ENCODE results near the gene SUGCT.

- TF ChIP-seq, protein P1, sequence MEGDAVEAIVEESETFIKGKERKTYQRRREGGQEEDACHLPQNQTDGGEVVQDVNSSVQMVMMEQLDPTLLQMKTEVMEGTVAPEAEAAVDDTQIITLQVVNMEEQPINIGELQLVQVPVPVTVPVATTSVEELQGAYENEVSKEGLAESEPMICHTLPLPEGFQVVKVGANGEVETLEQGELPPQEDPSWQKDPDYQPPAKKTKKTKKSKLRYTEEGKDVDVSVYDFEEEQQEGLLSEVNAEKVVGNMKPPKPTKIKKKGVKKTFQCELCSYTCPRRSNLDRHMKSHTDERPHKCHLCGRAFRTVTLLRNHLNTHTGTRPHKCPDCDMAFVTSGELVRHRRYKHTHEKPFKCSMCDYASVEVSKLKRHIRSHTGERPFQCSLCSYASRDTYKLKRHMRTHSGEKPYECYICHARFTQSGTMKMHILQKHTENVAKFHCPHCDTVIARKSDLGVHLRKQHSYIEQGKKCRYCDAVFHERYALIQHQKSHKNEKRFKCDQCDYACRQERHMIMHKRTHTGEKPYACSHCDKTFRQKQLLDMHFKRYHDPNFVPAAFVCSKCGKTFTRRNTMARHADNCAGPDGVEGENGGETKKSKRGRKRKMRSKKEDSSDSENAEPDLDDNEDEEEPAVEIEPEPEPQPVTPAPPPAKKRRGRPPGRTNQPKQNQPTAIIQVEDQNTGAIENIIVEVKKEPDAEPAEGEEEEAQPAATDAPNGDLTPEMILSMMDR (IDR thresholded peaks at IDR 0.05) = no peak
- TF ChIP-seq USF2 (IDR thresholded peaks at IDR 0.05; ENCODE audit: borderline replicate concordance, low read depth, low read length) (no peak), RAD21 (IDR thresholded peaks at IDR 0.05; ENCODE audit: low read length) (no peak), EP300 (IDR thresholded peaks at IDR 0.05; ENCODE audit: borderline replicate concordance in 1 of 2, low read depth in 1 of 2, low read length in 1 of 2) (no peak), EZH2phosphoT487 (IDR thresholded peaks at IDR 0.05; ENCODE audit: borderline replicate concordance, low read depth) (no peak), SIN3A (IDR thresholded peaks at IDR 0.05; ENCODE audit: borderline replicate concordance, low read depth, low read length) (no peak), CHD2 (IDR thresholded peaks at IDR 0.05; ENCODE audit: low read length, partially characterized antibody) (no peak), RCOR1 (IDR thresholded peaks at IDR 0.05; ENCODE audit: low read length) (no peak), POLR2AphosphoS5 (IDR thresholded peaks at IDR 0.05; ENCODE audit: low read depth, low read length) (no peak), FOXJ3 (CRISPR knock-in tag; IDR thresholded peaks at IDR 0.05) (no peak)
- TF ChIP-seq, protein P2, sequence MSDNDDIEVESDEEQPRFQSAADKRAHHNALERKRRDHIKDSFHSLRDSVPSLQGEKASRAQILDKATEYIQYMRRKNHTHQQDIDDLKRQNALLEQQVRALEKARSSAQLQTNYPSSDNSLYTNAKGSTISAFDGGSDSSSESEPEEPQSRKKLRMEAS (IDR thresholded peaks at IDR 0.05; ENCODE audit: low read depth) = no peak
- TF ChIP-seq, protein P3, sequence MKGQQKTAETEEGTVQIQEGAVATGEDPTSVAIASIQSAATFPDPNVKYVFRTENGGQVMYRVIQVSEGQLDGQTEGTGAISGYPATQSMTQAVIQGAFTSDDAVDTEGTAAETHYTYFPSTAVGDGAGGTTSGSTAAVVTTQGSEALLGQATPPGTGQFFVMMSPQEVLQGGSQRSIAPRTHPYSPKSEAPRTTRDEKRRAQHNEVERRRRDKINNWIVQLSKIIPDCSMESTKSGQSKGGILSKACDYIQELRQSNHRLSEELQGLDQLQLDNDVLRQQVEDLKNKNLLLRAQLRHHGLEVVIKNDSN (IDR thresholded peaks at IDR 0.05; ENCODE audit: borderline replicate concordance, low read depth) = no peak
- TF ChIP-seq, protein P4, sequence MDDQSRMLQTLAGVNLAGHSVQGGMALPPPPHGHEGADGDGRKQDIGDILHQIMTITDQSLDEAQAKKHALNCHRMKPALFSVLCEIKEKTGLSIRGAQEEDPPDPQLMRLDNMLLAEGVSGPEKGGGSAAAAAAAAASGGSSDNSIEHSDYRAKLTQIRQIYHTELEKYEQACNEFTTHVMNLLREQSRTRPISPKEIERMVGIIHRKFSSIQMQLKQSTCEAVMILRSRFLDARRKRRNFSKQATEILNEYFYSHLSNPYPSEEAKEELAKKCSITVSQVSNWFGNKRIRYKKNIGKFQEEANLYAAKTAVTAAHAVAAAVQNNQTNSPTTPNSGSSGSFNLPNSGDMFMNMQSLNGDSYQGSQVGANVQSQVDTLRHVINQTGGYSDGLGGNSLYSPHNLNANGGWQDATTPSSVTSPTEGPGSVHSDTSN (IDR thresholded peaks at IDR 0.05) = no peak
Observed at GRCh38 chr7:40093631-40094350, 41.0 kb upstream of the SUGCT start.

Data from SK-N-SH (cell line).